LoVo (cell line): ENCODE measurements around the gene EPB41L4B.
A peak's percentile ranks its signal among the peaks of the same experiment; 100 is the strongest.

ENCODE experiments used
- DNase-seq: peaks from one replicate; pipeline ENCODE4 v3.0.0-alpha.2; 2016; ENCODE audit warnings: low spot score

EPB41L4B gene

GRCh38 chr9:109199676-109200075 lies 121.2 kb downstream of the EPB41L4B start:
- no peak for DNase-seq

- no peak for DNase-seq
These were observed 122.0 kb downstream of the EPB41L4B start for GRCh38 chr9:109198736-109199382.

- no peak for DNase-seq
These were observed 126.8 kb downstream of the EPB41L4B start for GRCh38 chr9:109193974-109194556.

GRCh38 chr9:109192732-109193361 lies 128.0 kb downstream of the EPB41L4B start:
- no peak for DNase-seq

GRCh38 chr9:109191746-109192145 lies 129.1 kb downstream of the EPB41L4B start:
- DNase-seq = no peak

DNA sequence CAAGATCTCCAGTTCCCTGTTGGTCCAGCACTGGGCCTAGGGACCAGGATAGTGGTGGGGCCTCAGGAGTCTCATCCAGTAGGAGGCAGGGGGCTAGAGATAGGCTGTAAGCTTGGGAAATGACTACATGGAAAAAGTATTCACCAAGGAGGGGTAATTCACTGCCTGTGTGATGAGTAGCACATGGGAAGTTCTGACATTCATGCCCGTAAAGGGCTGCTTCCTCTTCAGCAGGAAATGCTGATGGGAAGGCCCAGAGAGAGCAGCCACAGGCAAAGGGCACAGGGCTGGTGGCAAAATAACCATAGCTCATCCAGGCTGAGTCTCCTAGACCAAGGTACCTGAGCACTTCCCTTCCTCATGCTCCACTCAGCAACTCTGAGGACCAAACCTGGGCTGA lies 130.7 kb downstream of the EPB41L4B start:
- no peak for DNase-seq

GRCh38 chr9:109186857-109187520 lies 133.9 kb downstream of the EPB41L4B start:
- DNase-seq = no peak

DNA sequence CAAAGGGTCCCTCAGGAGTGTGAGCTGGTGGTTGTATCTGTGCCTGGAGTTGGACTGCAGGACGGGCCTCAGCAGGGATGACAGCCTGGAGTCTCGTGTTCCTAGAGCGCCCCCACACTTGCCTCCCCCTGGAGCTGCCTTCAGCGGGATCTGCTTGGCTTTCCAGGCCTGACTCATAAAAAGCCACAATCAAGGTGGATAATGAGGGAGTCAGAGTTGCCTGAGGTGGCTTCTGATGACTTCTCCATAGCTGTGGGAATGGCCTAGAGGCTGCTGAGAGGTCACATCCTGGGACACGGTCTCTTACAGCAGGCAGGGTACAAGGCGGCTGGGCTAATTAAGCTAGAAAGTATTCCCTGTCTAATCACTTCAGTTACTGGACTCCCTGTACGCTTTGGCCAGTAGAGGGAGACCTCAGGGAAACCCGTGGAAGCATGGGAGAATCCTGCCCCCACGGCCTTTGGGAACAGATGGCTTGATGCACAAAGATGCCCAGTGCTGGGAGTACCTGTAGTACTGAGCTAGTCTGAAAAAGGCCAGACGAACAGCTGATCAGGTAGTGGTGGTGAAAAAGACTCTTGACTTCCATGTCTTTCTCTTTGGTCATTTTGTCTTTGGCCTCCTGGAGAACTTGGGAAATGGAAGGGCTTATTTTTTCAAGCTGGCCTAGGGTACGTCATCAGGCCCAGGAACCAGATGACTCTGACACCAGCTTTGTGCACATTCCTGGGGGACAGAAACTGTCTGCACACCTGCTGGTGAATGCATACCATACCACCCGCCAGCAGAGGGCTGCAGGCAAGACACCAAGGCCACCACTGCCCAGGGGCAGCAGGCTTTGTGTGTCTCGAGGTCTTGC lies 137.7 kb downstream of the EPB41L4B start:
- DNase-seq = peak; percentile 27

GRCh38 chr9:109182550-109182939 lies 138.3 kb downstream of the EPB41L4B start:
- no peak for DNase-seq

DNA sequence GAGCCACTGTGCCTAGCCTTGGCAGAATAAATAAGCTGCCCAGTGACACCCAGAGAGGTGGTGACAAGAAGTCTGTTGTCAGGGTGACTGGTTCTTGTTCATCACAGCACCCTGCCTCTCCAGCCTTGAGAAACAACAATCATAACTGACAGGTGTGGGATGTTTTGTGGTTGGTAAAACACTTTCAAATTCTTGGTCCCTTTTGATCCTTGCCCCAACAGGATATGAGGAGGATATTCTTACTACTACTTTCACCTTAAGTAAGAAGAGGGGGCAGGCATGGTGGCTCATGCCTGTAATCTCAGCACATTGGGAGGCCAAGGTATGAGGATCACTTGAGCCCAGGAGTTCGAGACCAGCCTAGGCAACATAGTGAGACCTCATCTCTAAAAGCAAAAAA lies 139.6 kb downstream of the EPB41L4B start:
- no peak for DNase-seq

DNA sequence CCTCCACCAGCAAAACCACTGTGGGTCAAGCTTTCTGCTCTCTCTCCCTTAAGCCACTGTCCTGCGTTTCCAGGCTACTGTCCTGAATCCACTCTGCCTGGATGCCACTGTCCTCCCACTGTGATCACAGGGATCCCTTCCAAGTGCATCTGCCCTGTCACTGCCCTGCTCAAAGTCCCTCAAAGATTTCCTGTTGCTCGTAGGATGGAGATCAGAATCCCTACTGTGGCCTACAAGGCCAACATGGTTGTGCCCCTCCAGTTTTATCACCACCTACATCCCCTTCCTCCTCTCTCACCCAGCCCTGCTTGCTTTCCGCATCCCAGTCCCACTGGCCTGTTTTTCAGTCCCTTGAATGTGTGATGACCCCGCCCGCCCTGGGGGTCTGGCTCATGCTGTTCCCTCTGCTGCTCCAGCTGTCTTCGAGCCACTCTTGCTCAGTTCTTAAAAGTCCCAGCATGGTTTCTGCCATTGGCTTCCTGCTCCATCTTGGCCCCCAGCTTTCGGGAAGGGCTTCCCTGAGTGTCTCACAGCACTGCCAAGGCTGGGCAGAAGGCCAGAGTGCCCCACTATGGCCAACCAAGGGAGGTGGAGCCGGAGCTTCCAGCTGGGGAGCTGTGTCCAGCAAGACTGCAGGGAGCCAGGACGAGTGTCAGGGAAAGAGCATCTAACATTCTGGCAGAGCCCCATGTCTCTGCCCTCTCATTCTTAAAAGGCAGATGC lies 140.9 kb downstream of the EPB41L4B start:
- DNase-seq = no peak

DNA sequence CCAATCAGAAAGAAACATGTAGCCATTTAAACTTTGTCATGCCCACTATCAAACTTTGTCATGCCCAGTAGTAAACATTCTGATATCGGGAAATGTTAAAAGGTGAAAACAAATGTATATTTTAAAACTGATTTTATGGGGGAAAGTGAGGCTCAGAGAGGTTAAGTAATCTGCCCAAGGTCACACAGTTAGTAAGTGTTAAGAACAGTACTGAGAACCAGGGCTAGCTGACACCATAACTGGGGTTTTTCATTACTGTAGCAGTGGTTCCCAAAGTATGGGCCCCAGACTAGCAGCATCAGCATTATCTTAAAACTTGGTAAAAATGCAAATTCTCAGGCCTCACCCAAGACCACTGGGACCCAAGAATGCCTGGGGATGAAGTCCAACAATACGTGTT lies 143.9 kb downstream of the EPB41L4B start:
- no peak for DNase-seq

- DNase-seq = no peak
These were observed 144.5 kb downstream of the EPB41L4B start for GRCh38 chr9:109176386-109176785.

DNA sequence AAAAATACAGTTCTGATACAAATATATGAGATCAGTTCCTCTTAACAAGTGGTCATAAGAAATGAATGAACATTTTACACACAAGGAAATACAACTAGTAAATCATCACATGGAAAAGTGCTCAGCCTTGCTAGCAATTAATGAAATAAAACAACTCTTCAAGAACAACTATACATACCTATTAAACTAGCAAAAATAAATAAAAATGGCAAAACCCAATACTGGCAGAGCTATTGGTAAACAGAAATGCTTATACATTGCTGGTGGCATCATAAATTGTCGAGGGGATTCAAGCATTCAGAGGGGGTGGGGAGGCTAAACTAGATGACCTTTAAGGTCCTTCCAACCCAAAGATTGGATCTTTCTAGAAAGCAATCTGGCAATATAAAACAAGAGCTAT lies 147.9 kb downstream of the EPB41L4B start:
- no peak for DNase-seq

- no peak for DNase-seq
These were observed 148.9 kb downstream of the EPB41L4B start for GRCh38 chr9:109171926-109172325.

DNA sequence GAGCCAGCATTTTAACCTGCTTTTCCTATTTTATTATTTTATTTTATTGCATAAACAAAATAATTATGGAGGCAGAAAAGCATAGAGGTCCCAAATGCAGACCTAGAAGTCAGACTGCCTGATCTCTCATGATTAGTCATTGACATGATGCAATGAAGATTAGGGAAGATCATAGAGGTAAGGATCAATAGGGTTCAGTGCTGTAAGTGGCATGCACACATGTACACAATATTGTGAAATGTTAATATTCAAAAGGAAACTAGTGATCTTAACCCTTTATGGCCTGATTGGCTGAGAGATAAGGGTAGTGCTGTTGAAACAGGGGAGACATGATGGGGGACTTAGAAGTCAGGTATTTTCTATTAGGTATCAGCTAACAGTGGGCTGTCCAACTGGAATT lies 152.7 kb downstream of the EPB41L4B start:
- DNase-seq = no peak

- no peak for DNase-seq
These were observed 153.1 kb downstream of the EPB41L4B start for GRCh38 chr9:109167716-109168115.

- no peak for DNase-seq
These were observed 153.9 kb downstream of the EPB41L4B start, which contains the start of gene FRRS1L for GRCh38 chr9:109166771-109167601. Gene FRRS1L (minus strand): TSS chr9:109167249. CDS start chr9:109167138, 111 bp downstream.

DNA sequence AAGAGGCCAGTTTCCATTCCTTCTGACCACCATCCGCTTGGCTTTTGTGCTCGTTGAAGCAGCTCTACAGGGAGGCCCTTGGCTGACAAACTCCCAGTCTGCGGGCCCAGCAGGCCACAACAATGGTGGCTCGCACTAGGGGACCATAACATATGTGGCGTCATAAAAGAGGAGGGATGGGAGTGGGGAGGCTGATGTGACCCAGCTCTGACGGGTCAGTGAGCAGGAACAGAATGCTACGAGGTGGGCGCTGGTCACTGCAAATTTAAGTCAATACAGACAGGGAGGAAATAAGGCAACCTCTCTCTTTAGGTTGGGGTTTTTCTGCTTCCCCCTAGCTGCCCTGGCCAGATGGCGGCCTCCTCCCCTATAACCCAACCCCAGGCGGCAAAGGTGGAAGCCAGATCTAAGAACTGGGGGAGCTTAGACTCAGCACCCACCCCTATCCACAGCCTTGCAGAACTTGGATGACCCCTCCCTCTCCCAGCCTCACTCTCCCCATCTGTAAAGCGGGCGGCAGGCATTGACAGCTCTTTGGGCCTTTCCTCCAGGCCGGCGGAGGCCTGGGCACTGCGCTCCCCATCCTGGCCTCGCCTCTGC lies 154.6 kb downstream of the EPB41L4B start:
- DNase-seq = no peak

- DNase-seq = no peak
These were observed 156.8 kb downstream of the EPB41L4B start for GRCh38 chr9:109164042-109164441.
